GM19328 (cell line): ENCODE data around the gene PRKAG2.

Experiments used
- ATAC-seq: cut with Tn5 transposase; IDR thresholded peaks from one replicate; pipeline ENCODE4 v1.9.1; 2021; ENCODE audit warnings: mild to moderate bottlenecking, moderate library complexity; ENCODE audit not compliant: unreplicated experiment

Gene PRKAG2

DNA sequence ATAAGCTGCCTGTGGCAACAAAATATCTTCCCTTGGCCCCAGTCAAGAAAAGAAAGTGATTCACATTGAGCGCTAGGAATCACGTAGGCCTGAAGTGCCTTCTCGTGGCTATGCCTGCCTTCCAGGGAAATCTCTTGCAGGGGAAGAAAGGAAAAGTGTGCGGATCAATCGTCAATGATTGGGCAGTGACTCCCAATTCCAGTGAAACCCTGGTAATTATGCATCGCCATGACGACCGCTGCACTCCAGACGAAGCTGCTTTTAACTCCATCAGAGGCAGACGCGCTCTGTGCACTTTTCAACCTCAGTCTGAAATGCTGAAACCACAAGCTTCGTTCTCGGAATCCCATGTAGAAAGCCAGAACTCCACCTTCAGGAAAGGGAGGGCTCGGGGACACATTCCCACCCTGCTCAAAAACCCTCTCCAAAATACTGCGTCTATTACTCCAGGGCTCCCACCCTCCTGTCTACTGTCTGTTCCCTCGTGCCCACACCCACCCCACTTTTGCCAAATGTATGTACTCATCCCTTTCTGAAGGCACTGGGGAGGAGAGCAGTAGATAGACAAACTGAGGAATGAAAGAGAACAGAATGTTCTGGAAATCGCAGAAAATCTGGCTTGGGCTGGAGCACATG lies 24.2 kb upstream of the PRKAG2 start:
- no peak for ATAC-seq

DNA sequence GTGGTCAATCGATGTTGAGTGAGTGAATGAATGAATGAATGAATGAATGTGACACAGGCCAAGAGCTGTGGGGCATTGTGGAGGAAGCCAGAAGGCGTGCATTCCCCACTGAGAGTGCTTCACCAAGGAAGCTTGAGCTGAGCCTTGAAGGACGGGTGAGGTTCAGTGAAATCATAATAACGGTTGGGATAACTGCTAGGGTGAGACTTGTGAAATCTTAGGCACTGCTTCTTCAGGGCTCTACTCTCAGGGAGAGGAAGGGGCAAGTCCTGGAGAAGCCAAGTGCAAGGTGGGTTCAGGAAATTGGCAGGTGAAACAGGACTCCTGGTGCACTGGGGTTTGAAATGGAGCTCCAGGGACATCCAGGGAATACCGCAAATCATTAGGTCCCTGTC lies 23.7 kb upstream of the PRKAG2 start:
- ATAC-seq = no peak

DNA sequence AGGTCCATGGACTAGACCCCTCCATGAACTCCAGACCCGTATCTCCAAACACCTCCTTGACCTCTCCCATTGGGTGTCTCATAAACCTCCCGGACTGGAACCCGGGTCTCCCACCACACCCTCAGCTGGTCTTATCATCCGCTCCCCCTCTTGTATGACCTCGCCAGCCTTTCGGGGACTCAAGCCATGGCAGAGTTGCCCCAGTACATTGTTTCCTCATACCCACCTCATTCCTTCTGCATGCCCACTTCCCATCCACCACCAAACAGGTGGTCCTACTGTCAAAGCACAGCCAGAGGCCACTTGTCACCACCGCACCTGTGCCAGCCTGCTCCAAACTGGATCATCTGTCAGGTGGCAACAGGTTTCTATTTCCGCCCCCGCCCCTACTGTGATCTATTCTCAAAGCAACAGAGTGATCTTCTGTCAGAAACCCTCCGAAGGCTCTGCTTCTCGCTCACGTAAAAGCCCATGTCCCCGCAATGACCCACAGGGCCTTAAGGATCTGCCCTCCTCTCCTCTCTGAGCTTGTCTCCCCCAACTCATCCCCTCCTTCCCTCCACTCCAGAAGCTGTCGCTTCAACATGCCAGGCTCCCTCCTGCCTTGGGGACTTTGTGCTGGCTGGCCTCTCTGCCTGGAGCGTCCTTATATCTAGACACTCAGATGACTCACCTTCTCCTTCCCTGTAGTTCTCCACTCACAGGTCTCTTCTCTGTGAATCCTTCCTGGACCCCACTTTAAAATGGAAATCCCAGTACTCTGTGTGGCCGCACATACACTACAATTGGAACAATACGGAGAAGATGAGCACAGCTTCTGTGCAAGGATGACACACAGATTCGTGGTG lies 22.8 kb upstream of the PRKAG2 start:
- no peak for ATAC-seq

DNA sequence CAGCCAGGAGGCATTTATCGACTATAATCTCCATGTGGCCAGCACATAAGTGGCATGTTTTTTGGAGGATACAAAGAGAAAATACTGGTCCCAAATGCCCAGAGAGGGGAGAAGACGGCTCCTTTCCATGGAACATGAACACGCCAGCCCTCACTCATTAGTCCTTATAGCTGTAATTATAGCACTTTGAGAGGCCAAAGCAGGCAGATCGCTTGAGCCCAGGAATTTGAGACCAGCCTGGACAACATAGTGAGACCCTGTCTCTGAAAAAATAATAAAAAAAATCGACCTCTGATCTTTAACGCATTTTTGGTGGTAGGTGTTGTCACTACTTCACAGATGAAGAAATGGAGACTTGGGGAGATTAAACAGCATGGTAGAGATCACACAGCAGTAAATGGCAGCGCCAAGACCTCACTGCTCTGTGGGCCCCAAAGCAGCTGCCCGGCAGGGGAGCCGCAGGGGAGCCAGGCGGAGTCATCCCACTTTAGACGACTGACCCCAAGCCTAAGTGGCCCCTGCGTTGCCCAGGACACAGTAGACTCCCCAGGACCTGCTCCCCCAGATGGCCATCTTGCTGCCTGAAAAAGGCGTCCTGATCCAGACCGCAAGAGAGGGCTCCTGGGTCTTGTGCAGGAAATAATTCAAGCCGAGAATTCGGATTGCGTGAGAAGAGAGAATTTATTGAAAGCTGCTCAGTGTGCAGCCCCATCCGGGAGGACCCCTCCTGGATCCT lies 21.2 kb upstream of the PRKAG2 start:
- ATAC-seq = no peak

DNA sequence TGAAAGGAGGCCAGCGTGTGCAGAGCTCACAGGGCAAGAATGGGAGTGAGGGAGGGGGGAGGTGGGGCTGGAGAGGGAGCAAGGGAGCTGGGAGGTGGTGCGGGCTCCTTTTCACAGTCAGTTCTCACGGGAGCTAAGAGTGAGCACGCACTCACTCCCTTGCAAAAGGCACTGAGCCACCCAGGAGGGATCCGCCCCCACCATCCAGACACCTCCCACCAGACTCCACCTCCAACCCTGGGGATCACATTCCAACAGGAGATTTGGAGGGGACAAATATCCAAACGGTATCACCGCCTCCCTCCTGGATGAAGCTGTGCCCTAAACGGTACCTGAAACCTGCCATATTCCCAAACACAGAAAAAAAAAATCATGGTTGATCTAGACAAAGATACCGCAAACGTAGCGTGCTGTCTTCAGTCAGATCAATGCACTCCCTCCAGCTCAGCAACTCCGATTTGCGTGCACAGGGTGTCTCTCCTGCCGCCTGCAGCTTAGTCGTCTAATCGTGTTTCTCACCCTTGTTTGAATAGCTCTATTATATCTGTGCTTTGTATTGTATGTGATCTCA lies 20.3 kb upstream of the PRKAG2 start:
- no peak for ATAC-seq

DNA sequence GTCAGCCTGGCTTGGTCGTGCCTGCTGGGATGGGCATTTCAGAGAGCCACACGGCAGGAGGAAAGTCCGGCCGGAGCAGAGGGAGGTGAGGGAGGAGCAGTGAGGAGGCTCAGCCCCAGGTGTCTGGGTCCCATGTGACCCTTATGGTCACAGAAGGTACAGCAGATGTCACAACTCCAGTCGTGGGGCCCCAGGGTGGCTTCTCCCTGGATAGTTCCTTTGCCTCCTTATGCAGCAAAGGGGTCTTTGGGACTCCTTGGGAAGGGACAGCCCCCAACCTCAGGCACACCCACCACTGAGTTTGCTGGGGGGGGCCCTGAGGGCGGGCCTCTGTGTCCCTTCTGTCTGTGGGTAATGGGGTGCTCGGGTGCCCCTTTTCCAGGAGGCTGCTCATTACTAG lies 19.6 kb upstream of the PRKAG2 start:
- no peak for ATAC-seq

DNA sequence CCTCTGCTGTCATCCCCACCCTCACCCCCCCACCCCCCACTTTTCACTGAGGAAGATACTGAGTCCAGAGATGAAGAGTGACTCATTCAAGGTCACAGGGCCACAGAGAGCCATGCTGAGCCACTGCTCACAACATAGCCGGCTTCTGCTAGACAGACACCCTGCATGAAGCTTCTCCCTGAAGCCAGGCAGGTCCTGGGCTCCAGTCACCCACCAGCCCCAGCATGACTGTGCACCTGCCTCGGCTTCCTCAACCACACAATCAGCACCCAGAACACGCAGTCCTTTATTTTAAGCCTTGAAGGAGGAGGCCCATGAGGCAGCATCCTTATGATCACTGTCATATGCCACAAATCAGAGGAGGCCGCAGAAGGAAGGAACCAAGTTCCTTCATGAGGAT lies 19.2 kb upstream of the PRKAG2 start:
- ATAC-seq = no peak

DNA sequence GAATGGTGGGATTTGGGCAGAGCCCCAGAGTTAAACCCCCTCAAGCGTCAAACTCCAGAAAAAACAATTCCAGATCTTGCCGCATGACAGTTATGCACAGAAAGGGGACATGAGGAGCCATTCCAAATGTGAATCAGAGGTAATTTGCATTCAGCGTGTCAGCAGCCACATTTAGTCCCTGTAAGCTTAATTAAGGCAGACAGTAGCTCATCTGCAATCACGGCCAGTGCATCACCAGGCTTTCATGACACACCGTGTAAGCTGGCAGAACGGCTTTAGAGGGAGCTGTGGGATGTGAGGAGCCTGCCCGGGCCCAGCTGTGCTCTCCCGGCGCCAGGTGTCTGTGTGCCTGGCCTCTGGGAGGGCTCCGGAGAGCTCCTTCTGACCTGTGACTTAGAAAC lies 18.7 kb upstream of the PRKAG2 start:
- ATAC-seq = no peak

DNA sequence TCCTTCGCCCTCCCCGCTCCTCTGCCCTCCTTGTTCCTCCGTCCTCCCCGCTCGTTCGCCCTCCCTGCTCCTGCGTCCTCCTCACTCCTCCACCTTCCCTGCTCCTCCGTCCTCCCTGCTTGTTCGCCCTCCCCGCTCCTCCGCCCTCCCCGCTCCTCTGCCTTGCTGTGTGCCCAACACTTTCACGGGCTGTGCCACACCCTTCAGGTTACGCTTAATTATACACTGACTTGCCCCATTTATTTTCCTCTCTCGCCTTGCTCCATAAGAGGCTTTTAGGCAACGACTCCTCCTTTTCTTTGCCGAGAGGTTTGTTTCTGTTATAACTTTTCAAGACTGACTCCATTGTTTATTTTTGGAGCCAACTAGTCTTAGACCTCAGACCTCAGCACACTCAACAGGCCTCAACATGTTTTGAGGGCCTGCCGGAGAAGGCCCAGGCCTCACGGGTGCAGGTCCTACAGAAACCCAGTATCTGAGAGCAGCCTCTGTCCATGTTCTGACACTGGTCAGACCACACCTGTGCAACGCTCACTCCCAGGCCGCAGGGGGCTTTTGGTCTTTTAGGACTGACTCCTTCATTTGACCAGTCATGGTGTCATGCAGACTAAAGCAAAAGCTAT lies 18.2 kb upstream of the PRKAG2 start:
- no peak for ATAC-seq

DNA sequence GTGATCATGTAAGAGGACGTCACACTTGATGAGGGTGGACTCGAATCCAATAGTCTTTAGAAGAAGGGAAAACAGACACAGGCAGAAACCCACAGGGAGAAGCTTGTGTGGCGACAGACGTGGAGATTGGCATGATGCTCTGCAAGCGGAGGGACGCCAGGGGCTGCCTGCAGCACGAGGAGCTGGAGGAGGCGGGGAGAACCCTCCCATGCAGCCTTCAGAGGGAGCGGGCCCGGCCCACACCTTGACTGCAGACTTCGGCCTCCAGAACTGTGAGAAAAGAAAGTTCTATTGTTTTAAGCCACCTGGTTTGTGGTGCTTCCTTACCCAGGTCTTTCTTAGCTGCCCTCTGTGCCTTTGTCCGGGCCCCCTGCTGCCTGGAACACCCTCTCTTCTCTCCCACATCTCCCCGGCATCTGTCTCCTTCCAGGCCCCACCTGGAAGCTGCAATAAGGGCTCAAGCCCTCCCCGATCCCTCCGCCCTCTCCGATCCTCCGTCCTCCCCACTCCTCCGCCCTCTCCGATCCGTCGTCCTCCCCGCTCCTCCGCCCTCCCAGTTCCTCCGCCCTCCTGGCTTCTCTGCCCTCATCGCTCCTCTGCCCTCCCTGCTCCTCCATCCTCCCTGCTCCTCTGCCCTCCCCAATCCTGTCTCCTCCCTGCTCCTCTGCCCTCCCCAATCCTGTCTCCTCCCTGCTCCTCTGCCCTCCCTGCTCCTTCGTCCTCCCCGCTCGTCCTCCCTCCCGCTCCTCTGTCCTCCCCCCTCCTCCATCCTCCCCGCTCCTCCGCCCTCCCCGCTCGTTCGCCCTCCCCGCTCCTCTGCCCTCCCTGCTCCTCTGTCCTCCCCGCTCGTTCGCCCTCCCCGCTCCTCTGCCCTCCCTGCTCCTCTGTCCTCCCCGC lies 17.4 kb upstream of the PRKAG2 start:
- no peak for ATAC-seq

DNA sequence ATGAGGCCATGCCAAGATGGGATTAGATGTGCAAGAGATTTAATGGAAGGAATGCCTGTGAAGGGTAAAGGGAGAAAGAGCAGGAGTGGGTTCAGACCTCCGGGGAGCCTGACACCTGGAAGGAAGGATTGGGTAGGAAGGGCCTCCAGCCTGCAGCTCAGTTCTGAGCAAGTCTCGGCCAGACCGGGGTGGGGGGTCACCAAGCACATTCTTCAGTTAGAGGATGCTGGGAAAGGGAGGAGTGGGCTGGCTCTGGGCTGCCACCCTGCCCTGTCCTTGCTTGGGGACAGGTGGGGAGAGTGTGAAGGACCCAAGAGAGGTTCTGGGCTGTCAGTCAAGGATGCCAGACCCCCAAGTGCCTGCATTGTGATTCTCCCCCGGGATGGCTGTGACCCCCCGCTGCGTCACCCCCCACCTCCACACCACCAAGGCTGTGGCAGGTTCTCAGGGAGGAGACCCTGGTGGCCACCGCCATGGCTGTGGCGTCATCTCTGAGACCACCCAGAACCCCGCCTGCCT lies 16.5 kb upstream of the PRKAG2 start:
- ATAC-seq = no peak

DNA sequence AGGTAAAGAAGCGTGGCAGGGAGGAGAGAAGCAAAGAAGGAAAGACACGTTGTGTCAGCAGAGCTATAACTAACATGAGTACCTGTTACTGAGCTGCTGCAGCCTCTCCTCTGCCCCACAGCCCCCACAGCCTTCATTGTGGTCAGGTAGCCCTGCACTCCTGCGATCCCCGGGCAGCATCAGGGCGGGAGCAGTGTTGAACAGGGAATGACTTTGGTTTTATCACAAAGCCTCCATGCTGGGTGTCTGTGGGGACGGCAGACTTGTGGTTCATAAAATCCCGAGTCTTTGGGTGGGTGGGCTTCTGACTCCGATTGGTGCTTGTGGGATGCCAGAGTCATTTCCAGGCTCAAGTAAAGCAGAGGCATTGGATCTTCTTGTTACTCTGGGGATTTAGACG lies 14.8 kb upstream of the PRKAG2 start:
- no peak for ATAC-seq

DNA sequence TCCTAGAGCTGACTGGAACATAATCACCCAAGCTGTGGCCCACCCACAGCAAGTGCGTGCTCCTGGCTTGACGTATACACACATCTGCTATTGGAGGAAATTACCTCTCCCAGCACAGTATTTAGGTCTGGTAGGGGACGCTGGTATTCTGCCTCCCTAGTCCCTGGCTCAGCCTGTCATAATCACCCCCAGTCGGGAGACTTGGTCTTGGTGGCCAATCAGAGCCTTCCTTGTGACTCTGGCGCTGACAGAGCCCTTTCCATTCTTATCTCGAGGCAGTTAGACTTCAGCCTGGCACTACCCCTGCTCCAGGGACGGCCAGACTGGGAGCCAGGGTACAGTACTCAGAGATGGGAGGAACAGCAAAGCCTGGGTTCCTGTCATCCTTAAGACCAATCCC lies 14.3 kb upstream of the PRKAG2 start:
- no peak for ATAC-seq

DNA sequence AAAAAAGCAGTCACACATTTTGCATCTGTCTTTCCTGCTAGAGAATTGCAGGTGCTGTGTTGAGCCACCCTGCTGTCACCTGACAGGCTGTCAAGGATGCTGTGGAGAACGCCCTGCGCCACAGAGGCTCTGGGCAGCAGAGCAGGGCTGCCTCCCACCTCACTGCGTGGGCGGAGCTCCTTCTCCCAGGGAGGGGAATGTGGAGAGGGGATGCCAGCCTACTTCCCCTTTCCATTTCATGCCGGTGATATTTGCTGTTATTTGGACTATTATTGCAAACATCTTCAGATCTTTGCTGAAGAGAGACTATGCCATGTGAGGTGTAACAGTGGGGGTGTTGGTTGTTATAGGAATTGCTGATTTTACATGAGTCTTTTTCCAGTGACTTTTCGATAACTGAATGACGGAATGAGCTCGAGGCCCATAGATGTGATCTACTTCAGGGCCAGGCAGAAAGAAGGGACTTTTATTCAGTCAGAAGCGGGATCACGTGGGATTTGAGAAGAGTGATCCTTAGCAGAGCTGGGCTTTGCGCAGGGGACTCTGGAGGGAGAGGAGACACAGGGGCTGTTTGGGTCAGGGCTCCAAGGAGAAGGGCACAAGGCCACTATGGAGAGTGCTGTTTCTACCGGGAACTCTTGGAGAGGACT lies 13.6 kb upstream of the PRKAG2 start:
- ATAC-seq = no peak

DNA sequence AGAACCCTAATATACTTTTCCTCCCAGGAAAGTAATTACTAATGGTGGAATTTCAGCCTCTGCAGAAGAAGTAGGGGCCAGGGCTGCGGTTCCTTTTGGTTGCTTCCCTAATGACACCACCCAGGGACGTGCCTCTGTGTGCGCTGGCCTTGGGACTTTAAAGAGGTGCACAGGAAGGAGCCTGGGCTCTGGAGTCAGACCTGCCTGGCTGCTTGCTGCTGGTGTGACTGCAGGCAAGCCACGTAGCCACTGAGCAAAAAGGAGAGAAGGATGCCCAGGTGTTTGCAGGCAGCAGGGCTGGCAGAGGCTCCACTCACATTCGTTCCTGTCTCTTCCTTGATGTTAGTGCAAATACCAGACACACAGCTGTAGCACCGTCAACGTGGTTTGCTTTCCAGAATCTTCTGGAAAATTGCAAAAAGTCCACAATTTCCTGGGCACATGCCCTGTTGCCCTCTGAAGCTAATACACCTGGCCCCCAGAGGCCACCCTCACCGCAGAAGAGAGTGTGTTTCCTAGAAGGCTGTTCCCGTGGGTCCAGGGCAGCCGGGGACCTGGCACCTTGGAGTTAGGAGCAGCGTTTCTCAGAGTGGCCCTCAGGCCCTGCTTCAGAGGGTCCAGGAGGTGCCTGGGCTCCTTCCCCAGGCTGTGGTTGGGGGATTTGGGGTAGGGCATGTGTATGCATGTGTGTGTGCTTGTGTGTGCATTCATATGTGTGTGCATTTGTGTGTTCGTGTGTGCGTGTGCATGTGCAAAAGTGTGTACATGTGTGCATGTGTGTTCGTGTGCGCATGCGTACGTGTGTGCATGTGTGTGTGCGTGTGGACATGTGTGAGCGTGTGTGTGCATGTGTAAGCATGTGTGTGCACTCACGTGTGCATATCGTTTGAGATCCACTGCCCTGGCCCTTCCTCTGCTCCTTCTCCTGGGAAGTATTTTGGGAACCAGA lies 12.8 kb upstream of the PRKAG2 start:
- no peak for ATAC-seq

DNA sequence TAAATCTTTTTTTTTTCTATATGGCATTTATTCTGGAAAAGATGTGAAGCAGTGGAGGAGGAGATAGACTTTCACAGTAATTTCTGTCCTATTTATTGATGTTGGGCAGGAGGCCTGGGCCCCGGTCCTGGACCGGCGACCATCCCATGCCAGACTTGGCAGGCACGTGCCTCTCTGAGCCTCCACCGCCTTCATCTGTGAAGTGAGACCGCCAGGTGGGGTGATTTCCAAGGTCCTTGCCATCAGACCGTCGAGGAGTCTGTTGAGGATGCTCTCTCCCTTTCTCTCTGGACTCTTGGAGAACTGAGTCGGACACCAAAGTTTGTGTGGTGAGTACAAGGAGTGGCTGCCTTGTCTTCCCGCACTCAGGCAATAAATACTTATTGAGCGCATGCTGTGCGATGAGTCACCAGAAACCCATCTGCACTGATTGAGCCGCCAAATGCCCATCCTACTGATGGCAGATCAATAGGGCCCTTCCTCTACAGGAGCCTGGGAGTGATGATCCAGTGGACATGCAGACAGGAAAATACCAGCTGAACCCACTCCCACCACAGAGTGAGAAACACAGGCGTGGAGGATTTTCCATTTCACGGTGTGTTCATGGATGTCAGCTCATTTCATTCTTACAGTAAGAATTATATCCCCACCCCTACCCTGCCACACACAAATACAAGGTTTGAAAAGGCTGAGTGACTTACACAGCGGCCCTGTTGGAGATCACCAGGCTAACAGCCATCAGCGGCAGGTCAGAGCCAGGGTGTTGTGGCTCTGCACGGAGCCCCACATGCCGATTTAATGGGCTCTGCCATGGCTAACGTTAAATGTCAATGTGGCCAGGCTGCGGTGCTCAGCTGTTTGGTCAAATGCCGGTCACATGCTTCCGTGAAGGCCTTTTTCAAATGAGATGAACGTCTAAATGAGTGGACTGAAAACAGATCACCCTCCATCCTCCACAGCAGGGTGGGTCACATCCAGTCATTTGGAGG lies 11.5 kb upstream of the PRKAG2 start:
- no peak for ATAC-seq

DNA sequence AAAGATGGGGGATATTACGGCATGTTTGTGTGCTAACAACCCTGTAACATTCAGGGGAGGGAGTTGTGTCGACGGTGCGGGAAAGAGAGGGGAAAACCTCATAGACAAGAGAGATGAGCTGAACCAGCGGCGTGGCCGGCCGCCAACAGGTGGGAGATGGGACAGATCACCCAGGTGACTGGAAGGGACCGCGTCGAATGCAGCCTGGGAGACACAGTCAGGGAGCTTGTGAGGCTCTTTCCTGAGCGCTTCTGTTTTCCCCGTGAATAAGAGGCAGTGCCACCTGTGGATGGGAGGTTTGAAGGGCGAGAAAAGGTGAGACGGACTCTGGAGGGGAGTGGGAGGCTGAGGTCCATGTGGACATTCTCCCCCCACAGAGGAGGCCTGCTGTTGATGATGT lies 9.9 kb upstream of the PRKAG2 start:
- ATAC-seq = no peak
